WTC11 (cell line): ENCODE results near the gene CMYA5. TPM values are rescaled to one million over a fixed set of nuclear protein-coding genes. Genes with fewer than 3 reads are reported as not detected.

Experiments used
- ATAC-seq: fragments of 200-7000 bp; cut with Tn5 transposase; 2 replicates; pipeline ENCODE4 v1.10.0; 2021; ENCODE audit warnings: mild to moderate bottlenecking, moderate library complexity
- CTCF ChIA-PET: fragments of 300-600 bp; sonication (Branson Sonifier 250); formaldehyde crosslinking; loops from one replicate; lab custom pipeline; 2021; ENCODE audit warnings: antibody characterized with exemption; lab: Charles Lee
- POLR2A ChIA-PET: fragments of 350-600 bp; sonication (Branson Sonifier 250); formaldehyde crosslinking; loops from one replicate; lab custom pipeline; 2021; ENCODE audit warnings: antibody characterized with exemption; lab: Charles Lee
- DNase-seq: peaks from one replicate; pipeline ENCODE4 v3.0.0; 2021; ENCODE audit warnings: low spot score
- H3K27ac Mint-ChIP-seq: 2 replicates; pipeline ENCODE4 v1.8.0; 2021; ENCODE audit warnings: mixed read lengths
- H3K27me3 Mint-ChIP-seq: 2 replicates; pipeline ENCODE4 v1.8.0; 2021; ENCODE audit warnings: low read depth, mild to moderate bottlenecking, moderate library complexity, mixed read lengths
- H3K36me3 Mint-ChIP-seq: 2 replicates; pipeline ENCODE4 v1.8.0; 2021; ENCODE audit warnings: mixed read lengths
- H3K4me1 Mint-ChIP-seq: 2 replicates; pipeline ENCODE4 v1.8.0; 2022; ENCODE audit warnings: mixed read lengths
- H3K4me3 Mint-ChIP-seq: 2 replicates; pipeline ENCODE4 v1.8.0; 2021; ENCODE audit warnings: mild to moderate bottlenecking, moderate library complexity, mixed read lengths
- H3K9me3 Mint-ChIP-seq: 2 replicates; pipeline ENCODE4 v1.8.0; 2021; ENCODE audit warnings: mixed read lengths
- ARID4B ChIP-seq: sonication (generic); formaldehyde crosslinking; IDR thresholded peaks from 2 replicates; pipeline ENCODE4 v1.8.0; 2023; ENCODE audit warnings: missing genetic modification reagents, mild to moderate bottlenecking, borderline replicate concordance
- EMX1 ChIP-seq: fragments of 250-450 bp; sonication (Bioruptor Pico); IDR thresholded peaks from 2 replicates; pipeline ENCODE4 v1.8.0; 2021; ENCODE audit warnings: mild to moderate bottlenecking
- HMGA2 ChIP-seq: fragments of 250-450 bp; sonication (Bioruptor Pico); IDR thresholded peaks from 2 replicates; pipeline ENCODE4 v1.4.0; 2021; ENCODE audit warnings: mild to moderate bottlenecking, moderate library complexity
- IRF2 ChIP-seq: sonication (generic); formaldehyde crosslinking; IDR thresholded peaks from 2 replicates; pipeline ENCODE4 v1.8.0; 2022; ENCODE audit warnings: low read depth, missing genetic modification reagents, borderline replicate concordance
- MYBL2 ChIP-seq: sonication (generic); formaldehyde crosslinking; IDR thresholded peaks from 2 replicates; pipeline ENCODE4 v1.8.1; 2023; ENCODE audit warnings: mild to moderate bottlenecking, moderate library complexity, missing genetic modification reagents
- NR2C2 ChIP-seq: sonication (generic); formaldehyde crosslinking; IDR thresholded peaks from 2 replicates; pipeline ENCODE4 v1.8.0; 2022; ENCODE audit warnings: mild to moderate bottlenecking, missing genetic modification reagents
- SP1 ChIP-seq: sonication (generic); formaldehyde crosslinking; conservative IDR thresholded peaks from 2 replicates; pipeline ENCODE4 v1.8.1; 2022; ENCODE audit warnings: missing genetic modification reagents
- STAT6 ChIP-seq: sonication (generic); formaldehyde crosslinking; conservative IDR thresholded peaks from 2 replicates; pipeline ENCODE4 v1.8.1; 2023; ENCODE audit warnings: mild to moderate bottlenecking, low read depth, missing genetic modification reagents, moderate library complexity
- TCF7 ChIP-seq: sonication (generic); formaldehyde crosslinking; IDR thresholded peaks from 2 replicates; pipeline ENCODE4 v1.8.0; 2022; ENCODE audit warnings: mild to moderate bottlenecking, low read depth, missing genetic modification reagents, moderate library complexity
- USF1 ChIP-seq: sonication (generic); formaldehyde crosslinking; IDR thresholded peaks from 2 replicates; pipeline ENCODE4 v1.8.0; 2022; ENCODE audit warnings: mild to moderate bottlenecking, missing genetic modification reagents
- ZNF281 ChIP-seq: sonication (generic); formaldehyde crosslinking; IDR thresholded peaks from 2 replicates; pipeline ENCODE4 v1.8.0; 2023; ENCODE audit warnings: mild to moderate bottlenecking, missing genetic modification reagents
- ZNF317 ChIP-seq: sonication (generic); formaldehyde crosslinking; IDR thresholded peaks from 2 replicates; pipeline ENCODE4 v1.8.1; 2023; ENCODE audit warnings: low read depth, mild to moderate bottlenecking, moderate library complexity, missing genetic modification reagents, borderline replicate concordance
- ZNF396 ChIP-seq: fragments of 250-450 bp; sonication (Bioruptor Pico); IDR thresholded peaks from 2 replicates; pipeline ENCODE4 v1.8.0; 2021; ENCODE audit warnings: mild to moderate bottlenecking, moderate library complexity, borderline replicate concordance
- total RNA-seq: library from RNA; stranded (reverse); gene quantifications from 3 replicates; pipeline ENCODE4 v1.2.3, GENCODE V29; 2021

CMYA5 gene
- total RNA-seq, 1 experiment from 2014 or later: 1.2 TPM

- TF ChIP-seq STAT6 (CRISPR knock-in tag): no peak
- no peak for TF ChIP-seq MYBL2 (CRISPR knock-in tag)
- TF ChIP-seq HMGA2: no peak
- no peak for TF ChIP-seq USF1 (CRISPR knock-in tag)
- no peak for TF ChIP-seq TCF7 (CRISPR knock-in tag)
- TF ChIP-seq ZNF396 (CRISPR knock-in tag): no peak
Measured at GRCh38 chr5:79791843-79792242, 102.2 kb downstream of the CMYA5 start (continued).

- ATAC-seq (no peak), DNase-seq (no peak)
- CTCF ChIA-PET: interaction anchor here (1.6 kb wide), 1 partner anchor 37 kb away, joined by 4 read pairs; no protein-coding TSS in a partner anchor
- no peak overlapping the region for H3K27ac Mint-ChIP-seq
- H3K27me3 Mint-ChIP-seq: no peaks in the 10 kb centered on the region
- no peak for TF ChIP-seq ZNF281 (CRISPR knock-in tag)
- no peak for TF ChIP-seq STAT6 (CRISPR knock-in tag)
- no peak for TF ChIP-seq EMX1 (CRISPR knock-in tag)
- TF ChIP-seq ZNF317 (CRISPR knock-in tag): no peak
- TF ChIP-seq SP1 (CRISPR knock-in tag): no peak
- POLR2A ChIA-PET: no interaction called here
- H3K4me1 Mint-ChIP-seq: no peaks in the 10 kb centered on the region
- no peak overlapping the region for H3K4me3 Mint-ChIP-seq
- 0 out of 2 replicates have a peak, but pooled peaks cover 4% of the 10 kb centered on the region for H3K9me3 Mint-ChIP-seq
- H3K36me3 Mint-ChIP-seq: no peaks in the 10 kb centered on the region
Measured at GRCh38 chr5:79792463-79792862, 102.8 kb downstream of the CMYA5 start.

- Mint-ChIP-seq H3K9me3 (0 out of 2 replicates have a peak, but pooled peaks cover 4% of the 10 kb centered on the region), H3K36me3 (no peaks in the 10 kb centered on the region), H3K4me1 (no peaks in the 10 kb centered on the region), H3K4me3 (no peak overlapping the region), H3K27ac (no peak overlapping the region), H3K27me3 (no peaks in the 10 kb centered on the region)
- POLR2A ChIA-PET: no interaction called here
- CTCF ChIA-PET: no interaction called here
- DNase-seq (no peak), ATAC-seq (no peak)
- TF ChIP-seq IRF2 (CRISPR knock-in tag) (no peak), ZNF281 (CRISPR knock-in tag) (no peak), ZNF396 (CRISPR knock-in tag) (no peak), NR2C2 (CRISPR knock-in tag) (no peak), ARID4B (no peak)
Measured at GRCh38 chr5:79793304-79793703, 103.7 kb downstream of the CMYA5 start.
